Liver (tissue), 3 donors: ENCODE results near the gene TSPAN18.

Experiments
- ATF3 ChIP-seq: IDR thresholded peaks from 2 replicates; pipeline ENCODE4 v1.6.1; 2016; ENCODE audit warnings: antibody characterized with exemption
- CTCF ChIP-seq: fragments of 150-350 bp; IDR thresholded peaks from 2 replicates; pipeline ENCODE4 v1.5.1; 2017; ENCODE audit warnings: improper control_type of control experiment, low read depth, low read length; ENCODE audit not compliant: missing input control
- GABPA ChIP-seq, 2 donors: IDR thresholded peaks in 1 of 2; conservative IDR thresholded peaks in 1 of 2; 2 replicates each; pipeline ENCODE4 v1.6.1; 2016; ENCODE audit warnings: antibody characterized with exemption in 2 of 2, mild to moderate bottlenecking in 1 of 2, moderate library complexity in 1 of 2
- HNF4G ChIP-seq: IDR thresholded peaks from 2 replicates; pipeline ENCODE4 v1.6.1; 2016; ENCODE audit warnings: antibody characterized with exemption
- JUND ChIP-seq, 2 donors: IDR thresholded peaks; 2 replicates each; pipeline ENCODE4 v1.6.1; 2016; ENCODE audit warnings: antibody characterized with exemption in 2 of 2
- MAX ChIP-seq: IDR thresholded peaks from 2 replicates; pipeline ENCODE4 v1.6.1; 2016; ENCODE audit warnings: antibody characterized with exemption
- RAD21 ChIP-seq, 2 donors: IDR thresholded peaks; 2 replicates each; pipeline ENCODE4 v1.6.1; 2016; ENCODE audit warnings: antibody characterized with exemption in 2 of 2, mild to moderate bottlenecking in 2 of 2
- REST ChIP-seq: IDR thresholded peaks from 2 replicates; pipeline ENCODE4 v1.6.1; 2016; ENCODE audit warnings: antibody characterized with exemption, mild to moderate bottlenecking
- SP1 ChIP-seq: IDR thresholded peaks from 2 replicates; pipeline ENCODE4 v1.6.1; 2018; ENCODE audit warnings: antibody characterized with exemption, mild to moderate bottlenecking
- TAF1 ChIP-seq: conservative IDR thresholded peaks from 2 replicates; pipeline ENCODE4 v1.6.1; 2016; ENCODE audit warnings: antibody characterized with exemption, mild to moderate bottlenecking
- YY1 ChIP-seq: IDR thresholded peaks from 2 replicates; pipeline ENCODE4 v1.6.1; 2016; ENCODE audit warnings: antibody characterized with exemption, mild to moderate bottlenecking
- ZBTB33 ChIP-seq: IDR thresholded peaks from 2 replicates; pipeline ENCODE4 v1.6.1; 2016; ENCODE audit warnings: antibody characterized with exemption
- donor health status: healthy.
- donor health status: healthy.

GRCh38 chr11:44764583-44764982 is 37.8 kb downstream of the TSPAN18 start:
- no peak for TF ChIP-seq CTCF
- TF ChIP-seq TAF1 = no peak
- TF ChIP-seq REST = no peak
- TF ChIP-seq SP1 = no peak
- no peak for TF ChIP-seq ZBTB33
- TF ChIP-seq JUND (IDR thresholded peaks at IDR 0.05) = no peak
- TF ChIP-seq MAX = no peak
- no peak for TF ChIP-seq GABPA (IDR thresholded peaks at IDR 0.05 in 1 of 2, conservative IDR thresholded peaks at IDR 0.05 in 1 of 2)
- TF ChIP-seq ATF3 = no peak
- no peak for TF ChIP-seq RAD21 (IDR thresholded peaks at IDR 0.05)
- no peak for TF ChIP-seq HNF4G
- TF ChIP-seq YY1 = no peak
